Measurements from ENCODE around the gene RBMX2.
A peak's percentile ranks its signal among the peaks of the same experiment; 100 is the strongest.

The RBMX2 gene

DNA sequence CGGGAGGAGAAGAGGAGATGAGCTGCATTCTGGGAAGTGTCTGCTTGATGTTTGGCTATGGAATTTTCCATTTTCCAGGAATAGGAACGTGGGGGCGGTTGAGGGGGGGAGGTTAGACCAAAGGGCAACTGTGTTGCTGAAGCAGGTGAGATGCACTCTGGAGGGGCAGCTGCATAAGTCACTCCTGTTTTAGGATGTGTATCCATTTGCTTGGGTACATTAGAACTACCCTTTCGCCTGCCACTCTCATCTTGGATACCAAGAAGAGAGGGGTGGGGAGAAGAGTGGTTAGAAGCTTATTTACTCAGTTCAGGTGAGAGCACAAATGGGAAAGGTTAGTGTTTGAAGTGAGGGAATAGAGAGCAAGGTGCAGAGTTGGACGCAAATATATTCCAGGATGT, 15.4 kb upstream of the RBMX2 start:
- no peak for ATAC-seq (ENCODE audit: low read depth)
- Histone ChIP-seq H3K4me1 (ENCODE audit: insufficient read depth, poor library complexity, severe bottlenecking) (no peaks in the 10 kb centered on the region), H3K9me3 (ENCODE audit: severe bottlenecking) (no peaks in the 10 kb centered on the region), H3K27ac (ENCODE audit: poor library complexity, severe bottlenecking) (no peak overlapping the region), H3K27me3 (ENCODE audit: insufficient read depth, poor library complexity, severe bottlenecking) (no peaks in the 10 kb centered on the region), H3K4me3 (ENCODE audit: severe bottlenecking) (no peak overlapping the region), H3K36me3 (ENCODE audit: low read depth) (no peaks in the 10 kb centered on the region)
- DNase-seq (ENCODE audit: low spot score), result no peak
- TF ChIP-seq, protein P1, sequence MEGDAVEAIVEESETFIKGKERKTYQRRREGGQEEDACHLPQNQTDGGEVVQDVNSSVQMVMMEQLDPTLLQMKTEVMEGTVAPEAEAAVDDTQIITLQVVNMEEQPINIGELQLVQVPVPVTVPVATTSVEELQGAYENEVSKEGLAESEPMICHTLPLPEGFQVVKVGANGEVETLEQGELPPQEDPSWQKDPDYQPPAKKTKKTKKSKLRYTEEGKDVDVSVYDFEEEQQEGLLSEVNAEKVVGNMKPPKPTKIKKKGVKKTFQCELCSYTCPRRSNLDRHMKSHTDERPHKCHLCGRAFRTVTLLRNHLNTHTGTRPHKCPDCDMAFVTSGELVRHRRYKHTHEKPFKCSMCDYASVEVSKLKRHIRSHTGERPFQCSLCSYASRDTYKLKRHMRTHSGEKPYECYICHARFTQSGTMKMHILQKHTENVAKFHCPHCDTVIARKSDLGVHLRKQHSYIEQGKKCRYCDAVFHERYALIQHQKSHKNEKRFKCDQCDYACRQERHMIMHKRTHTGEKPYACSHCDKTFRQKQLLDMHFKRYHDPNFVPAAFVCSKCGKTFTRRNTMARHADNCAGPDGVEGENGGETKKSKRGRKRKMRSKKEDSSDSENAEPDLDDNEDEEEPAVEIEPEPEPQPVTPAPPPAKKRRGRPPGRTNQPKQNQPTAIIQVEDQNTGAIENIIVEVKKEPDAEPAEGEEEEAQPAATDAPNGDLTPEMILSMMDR (IDR thresholded peaks at IDR 0.05; ENCODE audit: poor library complexity, severe bottlenecking), result no peak

DNA sequence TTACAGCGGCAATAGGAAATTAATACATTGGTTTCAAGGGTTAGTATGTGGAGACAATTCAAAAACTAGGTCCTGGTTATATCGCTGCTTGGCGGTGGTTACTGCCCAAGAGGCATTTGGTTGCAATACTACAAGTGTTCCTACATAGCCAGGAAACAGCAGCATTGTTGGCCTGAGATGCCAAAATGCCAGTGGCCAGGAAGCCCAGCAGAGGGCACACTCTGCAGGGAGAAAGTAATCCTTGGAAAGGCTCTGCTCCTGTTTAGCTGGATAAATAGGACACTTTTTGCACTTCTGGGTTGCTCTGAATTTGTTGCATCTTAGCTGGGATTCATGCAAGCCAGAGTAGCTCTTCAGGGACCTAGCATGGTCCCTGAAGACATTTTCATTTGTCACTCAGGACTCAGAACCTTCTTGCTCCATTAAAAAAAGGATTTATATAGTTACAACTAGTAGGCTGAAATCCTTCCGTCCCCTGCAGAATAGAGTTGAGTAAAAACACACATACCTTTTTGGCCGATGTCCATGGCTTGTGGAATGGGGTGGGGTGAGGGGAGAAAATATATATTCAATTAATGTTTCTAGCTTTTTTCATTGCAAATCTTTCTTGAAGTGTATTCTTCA, 8.2 kb upstream of the RBMX2 start:
- peak; percentile 58; the same call in 2 of the 3 replicates for ATAC-seq (ENCODE audit: low read depth)

GRCh38 chrX:130395341-130395740, 6.4 kb upstream of the RBMX2 start:
- Histone ChIP-seq H3K4me1 (ENCODE audit: insufficient read depth, poor library complexity, severe bottlenecking) (no peaks in the 10 kb centered on the region), H3K27ac (ENCODE audit: poor library complexity, severe bottlenecking) (no peak overlapping the region), H3K4me3 (ENCODE audit: severe bottlenecking) (no peak overlapping the region), H3K36me3 (ENCODE audit: low read depth) (no peaks in the 10 kb centered on the region), H3K9me3 (ENCODE audit: severe bottlenecking) (no peaks in the 10 kb centered on the region), H3K27me3 (ENCODE audit: insufficient read depth, poor library complexity, severe bottlenecking) (no peaks in the 10 kb centered on the region)
- DNase-seq (ENCODE audit: low spot score) (no peak), ATAC-seq (ENCODE audit: low read depth) (no peak)
- TF ChIP-seq, protein P1 (IDR thresholded peaks at IDR 0.05; ENCODE audit: poor library complexity, severe bottlenecking), result no peak

More for the DNA sequence above, 8.2 kb upstream of the RBMX2 start:
- Histone ChIP-seq H3K27me3 (ENCODE audit: insufficient read depth, poor library complexity, severe bottlenecking) (no peaks in the 10 kb centered on the region), H3K27ac (ENCODE audit: poor library complexity, severe bottlenecking) (no peak overlapping the region), H3K9me3 (ENCODE audit: severe bottlenecking) (no peaks in the 10 kb centered on the region), H3K4me1 (ENCODE audit: insufficient read depth, poor library complexity, severe bottlenecking) (no peaks in the 10 kb centered on the region), H3K4me3 (ENCODE audit: severe bottlenecking) (no peak overlapping the region), H3K36me3 (ENCODE audit: low read depth) (no peaks in the 10 kb centered on the region)
- no peak for DNase-seq (ENCODE audit: low spot score)
- TF ChIP-seq, protein P1 (IDR thresholded peaks at IDR 0.05; ENCODE audit: poor library complexity, severe bottlenecking), result peak; percentile 63

- no peaks in the 10 kb centered on the region for H3K9me3 ChIP-seq (ENCODE audit: severe bottlenecking)
- no peak for DNase-seq (ENCODE audit: low spot score)
- no peaks in the 10 kb centered on the region for H3K27me3 ChIP-seq (ENCODE audit: insufficient read depth, poor library complexity, severe bottlenecking)
Observed at GRCh38 chrX:130402208-130402684, 459 bp downstream of the RBMX2 start.

More at GRCh38 chrX:130402208-130402684, 459 bp downstream of the RBMX2 start:
- peak overlapping the region; percentile 12 for H3K27ac ChIP-seq (ENCODE audit: poor library complexity, severe bottlenecking)
- TF ChIP-seq, protein P1 (IDR thresholded peaks at IDR 0.05; ENCODE audit: poor library complexity, severe bottlenecking), result no peak
- ATAC-seq (ENCODE audit: low read depth), result peak; percentile 26; the same call in 1 of the 3 replicates
- H3K36me3 ChIP-seq (ENCODE audit: low read depth), result peaks cover 3% of the 10 kb centered on the region
- H3K4me3 ChIP-seq (ENCODE audit: severe bottlenecking), result peak overlapping the region; percentile 55
- H3K4me1 ChIP-seq (ENCODE audit: insufficient read depth, poor library complexity, severe bottlenecking), result no peaks in the 10 kb centered on the region

Data from RWPE2 (cell line).